ENCODE results near the gene PHLDB3.

- TF ChIP-seq CTCF (conservative IDR thresholded peaks at IDR 0.05; ENCODE audit: low read depth, low read length): no peak
- TF ChIP-seq EZH2 (IDR thresholded peaks at IDR 0.05; ENCODE audit: low read length, unreplicated experiment): no peak
Observed at GRCh38 chr19:43551399-43552197, 47.1 kb upstream of the PHLDB3 start.

Measured in PC-3 (cell line).